ENCODE measurements around the gene TPO.

The TPO gene

GRCh38 chr2:1521878-1522830, 108.9 kb downstream of the TPO start:
- DNase-seq (no peak), ATAC-seq (replicated peaks) (no peak)
- H3K9me3 Mint-ChIP-seq = no peaks in the 10 kb centered on the region
- no peaks in the 10 kb centered on the region for H3K36me3 Mint-ChIP-seq (ENCODE audit: insufficient read depth)
- H3K4me3 Mint-ChIP-seq = no peak overlapping the region
- H3K4me1 Mint-ChIP-seq (ENCODE audit: low read depth in 2 of 2) = peaks cover 0 to 7% of the 10 kb centered on the region in 2 donors
- no peak overlapping the region for H3K27ac Mint-ChIP-seq
- no peaks in the 10 kb centered on the region for H3K27me3 Mint-ChIP-seq

- H3K27ac Mint-ChIP-seq = no peak overlapping the region
- no peaks in the 10 kb centered on the region for H3K36me3 Mint-ChIP-seq (ENCODE audit: insufficient read depth)
- no peaks in the 10 kb centered on the region for H3K4me1 Mint-ChIP-seq (ENCODE audit: low read depth in 2 of 2)
- DNase-seq (no peak), ATAC-seq (replicated peaks) (no peak)
- no peak overlapping the region for H3K4me3 Mint-ChIP-seq
- H3K27me3 Mint-ChIP-seq = no peaks in the 10 kb centered on the region
- peaks cover 0 to 3% of the 10 kb centered on the region in 2 donors for H3K9me3 Mint-ChIP-seq
Measured at GRCh38 chr2:1527153-1527992, 114.1 kb downstream of the TPO start.

GRCh38 chr2:1528273-1529064, 115.2 kb downstream of the TPO start:
- ATAC-seq (replicated peaks) (no peak), DNase-seq (no peak)
- no peaks in the 10 kb centered on the region for H3K36me3 Mint-ChIP-seq (ENCODE audit: insufficient read depth)
- no peak overlapping the region for H3K4me3 Mint-ChIP-seq
- H3K9me3 Mint-ChIP-seq = peaks cover 0 to 3% of the 10 kb centered on the region in 2 donors
- no peaks in the 10 kb centered on the region for H3K27me3 Mint-ChIP-seq
- no peak overlapping the region for H3K27ac Mint-ChIP-seq
- no peaks in the 10 kb centered on the region for H3K4me1 Mint-ChIP-seq (ENCODE audit: low read depth in 2 of 2)

GRCh38 chr2:1538663-1539062, 125.4 kb downstream of the TPO start:
- no peak overlapping the region for H3K4me3 Mint-ChIP-seq
- ATAC-seq (replicated peaks) = no peak
- H3K27ac Mint-ChIP-seq = no peak overlapping the region
- H3K36me3 Mint-ChIP-seq (ENCODE audit: insufficient read depth) = no peaks in the 10 kb centered on the region
- H3K27me3 Mint-ChIP-seq = peaks cover 0 to 19% of the 10 kb centered on the region in 2 donors
- peaks cover 4 to 16% of the 10 kb centered on the region in 2 donors for H3K9me3 Mint-ChIP-seq
- no peaks in the 10 kb centered on the region for H3K4me1 Mint-ChIP-seq (ENCODE audit: low read depth in 2 of 2)
- no peak for DNase-seq

- H3K27ac Mint-ChIP-seq = no peak overlapping the region
- peaks cover 0 to 19% of the 10 kb centered on the region in 2 donors for H3K27me3 Mint-ChIP-seq
- H3K4me1 Mint-ChIP-seq (ENCODE audit: low read depth in 2 of 2) = no peaks in the 10 kb centered on the region
Measured at GRCh38 chr2:1539441-1539840, 126.2 kb downstream of the TPO start.

GRCh38 chr2:1539973-1540372, 126.7 kb downstream of the TPO start:
- no peaks in the 10 kb centered on the region for H3K36me3 Mint-ChIP-seq (ENCODE audit: insufficient read depth)
- H3K4me1 Mint-ChIP-seq (ENCODE audit: low read depth in 2 of 2) = no peaks in the 10 kb centered on the region
- peaks cover 0 to 12% of the 10 kb centered on the region in 2 donors for H3K9me3 Mint-ChIP-seq
- no peak for DNase-seq
- no peak overlapping the region for H3K27ac Mint-ChIP-seq
- no peak overlapping the region for H3K4me3 Mint-ChIP-seq
- peaks cover 0 to 19% of the 10 kb centered on the region in 2 donors for H3K27me3 Mint-ChIP-seq
- no peak for ATAC-seq (replicated peaks)

More at GRCh38 chr2:1539441-1539840, 126.2 kb downstream of the TPO start:
- no peak for ATAC-seq (replicated peaks)
- no peak for DNase-seq
- Mint-ChIP-seq H3K9me3 (peaks cover under 1 to 16% of the 10 kb centered on the region in 2 donors), H3K4me3 (no peak overlapping the region), H3K36me3 (ENCODE audit: insufficient read depth) (no peaks in the 10 kb centered on the region)

- ATAC-seq (replicated peaks) (no peak), DNase-seq (no peak)
- no peaks in the 10 kb centered on the region for H3K36me3 Mint-ChIP-seq (ENCODE audit: insufficient read depth)
- no peak overlapping the region for H3K4me3 Mint-ChIP-seq
- peaks cover 0 to 19% of the 10 kb centered on the region in 2 donors for H3K27me3 Mint-ChIP-seq
- H3K27ac Mint-ChIP-seq = no peak overlapping the region
- H3K4me1 Mint-ChIP-seq (ENCODE audit: low read depth in 2 of 2) = no peaks in the 10 kb centered on the region
- peaks cover 0 to 7% of the 10 kb centered on the region in 2 donors for H3K9me3 Mint-ChIP-seq
Measured at GRCh38 chr2:1540481-1540880, 127.2 kb downstream of the TPO start.

GRCh38 chr2:1541040-1541439, 127.8 kb downstream of the TPO start:
- ATAC-seq (replicated peaks) (no peak), DNase-seq (no peak)
- peaks cover 0 to 7% of the 10 kb centered on the region in 2 donors for H3K9me3 Mint-ChIP-seq
- no peaks in the 10 kb centered on the region for H3K36me3 Mint-ChIP-seq (ENCODE audit: insufficient read depth)
- no peak overlapping the region for H3K4me3 Mint-ChIP-seq
- no peak overlapping the region for H3K27ac Mint-ChIP-seq
- H3K27me3 Mint-ChIP-seq = peaks cover 0 to 19% of the 10 kb centered on the region in 2 donors
- H3K4me1 Mint-ChIP-seq (ENCODE audit: low read depth in 2 of 2) = no peaks in the 10 kb centered on the region

- Mint-ChIP-seq H3K27ac (no peak overlapping the region), H3K27me3 (peaks cover 0 to 27% of the 10 kb centered on the region in 2 donors), H3K4me1 (ENCODE audit: low read depth in 2 of 2) (no peaks in the 10 kb centered on the region), H3K36me3 (ENCODE audit: insufficient read depth) (no peaks in the 10 kb centered on the region), H3K9me3 (peaks cover 0 to 7% of the 10 kb centered on the region in 2 donors), H3K4me3 (no peak overlapping the region)
- DNase-seq = no peak
- no peak for ATAC-seq (replicated peaks)
Measured at GRCh38 chr2:1541819-1542475, 128.7 kb downstream of the TPO start.

GRCh38 chr2:1542971-1543370, 129.7 kb downstream of the TPO start:
- H3K27me3 Mint-ChIP-seq = peaks cover 0 to 31% of the 10 kb centered on the region in 2 donors
- peaks cover 0 to 4% of the 10 kb centered on the region in 2 donors for H3K9me3 Mint-ChIP-seq
- no peak for DNase-seq

GRCh38 chr2:1543776-1544477, 130.7 kb downstream of the TPO start:
- DNase-seq (no peak), ATAC-seq (replicated peaks) (no peak)
- Mint-ChIP-seq H3K4me1 (ENCODE audit: low read depth in 2 of 2) (no peaks in the 10 kb centered on the region), H3K4me3 (no peak overlapping the region), H3K9me3 (no peaks in the 10 kb centered on the region), H3K27me3 (peaks cover 0 to 26% of the 10 kb centered on the region in 2 donors), H3K36me3 (ENCODE audit: insufficient read depth) (no peaks in the 10 kb centered on the region), H3K27ac (no peak overlapping the region)

More at GRCh38 chr2:1542971-1543370, 129.7 kb downstream of the TPO start:
- H3K4me1 Mint-ChIP-seq (ENCODE audit: low read depth in 2 of 2) = no peaks in the 10 kb centered on the region
- no peak for ATAC-seq (replicated peaks)
- no peak overlapping the region for H3K27ac Mint-ChIP-seq
- H3K4me3 Mint-ChIP-seq = no peak overlapping the region
- no peaks in the 10 kb centered on the region for H3K36me3 Mint-ChIP-seq (ENCODE audit: insufficient read depth)

GRCh38 chr2:1544478-1545069, 131.3 kb downstream of the TPO start:
- Mint-ChIP-seq H3K4me3 (no peak overlapping the region), H3K27me3 (peaks cover 0 to 26% of the 10 kb centered on the region in 2 donors), H3K27ac (no peak overlapping the region), H3K4me1 (ENCODE audit: low read depth in 2 of 2) (no peaks in the 10 kb centered on the region), H3K9me3 (no peaks in the 10 kb centered on the region), H3K36me3 (ENCODE audit: insufficient read depth) (no peaks in the 10 kb centered on the region)
- DNase-seq (no peak), ATAC-seq (replicated peaks) (no peak)
